NCI-H1436 (cell line): Measurements from ENCODE around the gene DAB1.
"Not testable (repeated sequence)": the region's sequence is repeated elsewhere in the genome, so short reads cannot be mapped to it uniquely, and the experiment has no call there.

ENCODE experiments used
- DNase-seq: peaks from one replicate; lab custom pipeline; 2025; lab: John Stamatoyannopoulos, UW

DAB1 gene

GRCh38 chr1:57118948-57119603 is 304.8 kb downstream of the DAB1 start:
- DNase-seq, result no peak

- DNase-seq, result no peak
Measured at GRCh38 chr1:57117753-57118152, 306.1 kb downstream of the DAB1 start.

GRCh38 chr1:57116871-57117270 is 307.0 kb downstream of the DAB1 start:
- no peak for DNase-seq

- no peak for DNase-seq
Measured at GRCh38 chr1:57115030-57115614, 308.7 kb downstream of the DAB1 start.

GRCh38 chr1:57112148-57112547 is 311.7 kb downstream of the DAB1 start:
- DNase-seq, result no peak

- DNase-seq, result no peak
Measured at GRCh38 chr1:57111175-57111574, 312.7 kb downstream of the DAB1 start.

GRCh38 chr1:57109883-57110282 is 314.0 kb downstream of the DAB1 start:
- no peak for DNase-seq

GRCh38 chr1:57109247-57109646 is 314.6 kb downstream of the DAB1 start:
- DNase-seq, result no peak

- no peak for DNase-seq
Measured at GRCh38 chr1:57106296-57106695, 317.6 kb downstream of the DAB1 start.

GRCh38 chr1:57102561-57103326 is 321.1 kb downstream of the DAB1 start:
- no peak for DNase-seq

- DNase-seq, result no peak
Measured at GRCh38 chr1:57101209-57101608, 322.7 kb downstream of the DAB1 start.

GRCh38 chr1:57094749-57095148 is 329.1 kb downstream of the DAB1 start:
- no peak for DNase-seq

GRCh38 chr1:57093122-57093521 is 330.7 kb downstream of the DAB1 start:
- no peak for DNase-seq

- no peak for DNase-seq
Measured at GRCh38 chr1:57091642-57092041, 332.2 kb downstream of the DAB1 start.

- no peak for DNase-seq
Measured at GRCh38 chr1:57089855-57090254, 334.0 kb downstream of the DAB1 start.

- no peak for DNase-seq
Measured at GRCh38 chr1:57089221-57089620, 334.6 kb downstream of the DAB1 start.

GRCh38 chr1:57088653-57089052 is 335.2 kb downstream of the DAB1 start:
- DNase-seq, result no peak

GRCh38 chr1:57087660-57088059 is 336.2 kb downstream of the DAB1 start:
- DNase-seq, result not testable (repeated sequence)

- no peak for DNase-seq
Measured at GRCh38 chr1:57086154-57086553, 337.7 kb downstream of the DAB1 start.

GRCh38 chr1:57084701-57085100 is 339.2 kb downstream of the DAB1 start:
- no peak for DNase-seq

- DNase-seq, result no peak
Measured at GRCh38 chr1:57082711-57083439, 341.0 kb downstream of the DAB1 start.

GRCh38 chr1:57079454-57080157 is 344.3 kb downstream of the DAB1 start:
- DNase-seq, result no peak
